K562 (cell line): ENCODE results near the gene C16orf74. TPM values are rescaled to one million over a fixed set of nuclear protein-coding genes. Genes with fewer than 3 reads are reported as not detected.

ENCODE experiments used
- ATAC-seq: fragments of 200-7000 bp; cut with Tn5 transposase; 3 replicates; pipeline ENCODE4 v1.9.1; 2020; ENCODE audit warnings: moderate library complexity
- BruUV-seq: library from RNA; stranded (reverse); fragments of 400-500 nt; replicated peaks from 2 replicates; lab custom pipeline; 2021; lab: Mats Ljungman, UMichigan
- CTCF ChIA-PET: fragments of 300-600 bp; formaldehyde crosslinking; extraction: SDS; loops from one replicate; lab custom pipeline; 2021; ENCODE audit warnings: low intra/inter-chr PET ratio; lab: Yijun Ruan, JAX
- POLR2A ChIA-PET: fragments of 300-600, 350-650 bp; sonication (Branson Sonifier 250); formaldehyde crosslinking; extraction: SDS; loops from one replicate; lab custom pipeline; 2021; ENCODE audit warnings: antibody characterized with exemption, inconsistent platforms; lab: Yijun Ruan, JAX
- DNase-seq, 4 experiments: peaks; one replicate each; pipeline versions ENCODE4 v3.0.0 to v3.0.0-alpha.2; 2011 to 2018; ENCODE audit warnings: low spot score in 3 of 4, mixed read lengths in 3 of 4; ENCODE audit errors: extremely low read depth in 1 of 4
- FAIRE-seq: peaks from 2 replicates; lab custom pipeline; 2011; peaks lifted over from hg19 to GRCh38; lab: Jason Lieb, UNC
- H2AFZ ChIP-seq: 2 replicates; pipeline ENCODE4 v1.6.0; 2011; ENCODE audit warnings: low read depth, low read length, control low read depth, inconsistent platforms
- H3K27ac ChIP-seq: fragments of 200-600 bp; 3 replicates; pipeline ENCODE4 v1.8.0; 2011; ENCODE audit warnings: low read depth, mild to moderate bottlenecking, control low read depth, inconsistent platforms, low read length, moderate library complexity, mixed read lengths; ENCODE audit errors: extremely low read depth
- H3K27me3 ChIP-seq, 2 experiments: fragments of 300-600 bp in 1 of 2; 2 replicates in 1 of 2; 3 replicates in 1 of 2; pipeline versions ENCODE4 v1.6.0 to v1.8.0; 2011; ENCODE audit warnings: inconsistent platforms in 2 of 2, low read length in 2 of 2, mild to moderate bottlenecking in 1 of 2, mixed read lengths in 1 of 2, moderate library complexity in 1 of 2; ENCODE audit not compliant: control insufficient read depth in 2 of 2, insufficient read depth in 2 of 2
- H3K36me3 ChIP-seq: fragments of 300-600 bp; 3 replicates; pipeline ENCODE4 v1.8.0; 2011; ENCODE audit warnings: mild to moderate bottlenecking, low read length, inconsistent platforms; ENCODE audit not compliant: control insufficient read depth, insufficient read depth
- H3K4me1 ChIP-seq, 2 experiments: fragments of 200-600 bp in 1 of 2; replicated peaks in 1 of 2; 2 replicates in 1 of 2; 3 replicates in 1 of 2; pipeline versions ENCODE4 v1.5.1 to v1.8.0; 2011; ENCODE audit warnings: inconsistent platforms in 2 of 2, low read length in 2 of 2, mild to moderate bottlenecking in 1 of 2, mixed read lengths in 1 of 2, moderate library complexity in 1 of 2; ENCODE audit not compliant: control insufficient read depth in 2 of 2, insufficient read depth in 2 of 2
- H3K4me2 ChIP-seq: 2 replicates; pipeline ENCODE4 v1.6.1; 2011; ENCODE audit warnings: low read length, control low read depth, inconsistent platforms, mixed read lengths; ENCODE audit not compliant: insufficient read depth
- H3K4me3 ChIP-seq: fragments of 200-600 bp; sonication (generic), shearing (Covaris generic); 2 replicates; pipeline ENCODE4 v1.5.1; 2016; ENCODE audit warnings: control low read depth, inconsistent platforms
- H3K79me2 ChIP-seq: fragments of 200-600 bp; 3 replicates; pipeline ENCODE4 v1.8.0; 2011; ENCODE audit warnings: low read length, inconsistent platforms; ENCODE audit not compliant: control insufficient read depth, insufficient read depth
- H3K9ac ChIP-seq, 2 experiments: 2 replicates each; pipeline versions ENCODE4 v1.6.0 to v1.6.1; 2011; ENCODE audit warnings: low read depth in 2 of 2, low read length in 2 of 2, control low read depth in 1 of 2, inconsistent platforms in 1 of 2, mild to moderate bottlenecking in 1 of 2, mixed read lengths in 1 of 2; ENCODE audit not compliant: insufficient read depth in 1 of 2
- H3K9me1 ChIP-seq: one replicate; pipeline ENCODE4 v1.6.0; 2011; ENCODE audit warnings: inconsistent platforms, mild to moderate bottlenecking, low read length, moderate library complexity; ENCODE audit not compliant: control insufficient read depth, insufficient read depth
- H3K9me3 ChIP-seq: replicated peaks from 2 replicates; pipeline ENCODE4 v1.5.1; 2011; ENCODE audit warnings: low read depth, low read length, inconsistent platforms; ENCODE audit not compliant: control insufficient read depth, insufficient read depth
- H4K20me1 ChIP-seq: replicated peaks from 2 replicates; pipeline ENCODE4 v1.6.1; 2011; ENCODE audit warnings: low read length, inconsistent platforms, mixed read lengths; ENCODE audit not compliant: control insufficient read depth, insufficient read depth
- BRF1 ChIP-seq: IDR thresholded peaks from 3 replicates; pipeline ENCODE4 v1.6.1; 2011; ENCODE audit warnings: borderline replicate concordance, mild to moderate bottlenecking; ENCODE audit not compliant: insufficient read length; ENCODE audit errors: extremely low read depth
- CBX2 ChIP-seq: fragments of 200-600 bp; sonication (generic); IDR thresholded peaks from one replicate; pipeline ENCODE4 v1.6.1; 2012; ENCODE audit warnings: mild to moderate bottlenecking, low read length, inconsistent platforms; ENCODE audit not compliant: insufficient read depth, poor library complexity, severe bottlenecking
- DPF2 ChIP-seq: fragments of 450-650 bp; IDR thresholded peaks from 2 replicates; pipeline ENCODE4 v1.6.1; 2016
- POLR3A ChIP-seq: IDR thresholded peaks from 2 replicates; pipeline ENCODE4 v1.6.1; 2011; ENCODE audit warnings: borderline replicate concordance, mild to moderate bottlenecking, moderate library complexity; ENCODE audit not compliant: insufficient read length, insufficient read depth; ENCODE audit errors: extremely low read depth
- U2AF2 ChIP-seq: fragments of 200-400 bp; formaldehyde crosslinking; optimal IDR thresholded peaks from 2 replicates; pipeline ENCODE3; 2017; ENCODE audit warnings: low read depth, mild to moderate bottlenecking, low read length
- ZNF184 ChIP-seq: sonication (generic); formaldehyde crosslinking; IDR thresholded peaks from 2 replicates; pipeline ENCODE4 v1.5.0; 2020; ENCODE audit warnings: missing genetic modification reagents
- ZNF583 ChIP-seq: fragments of 250-450 bp; sonication (Bioruptor Pico); IDR thresholded peaks from 2 replicates; pipeline ENCODE4 v1.4.0; 2020
- ZNF764 ChIP-seq: fragments of 250-450 bp; sonication (Bioruptor Pico); IDR thresholded peaks from 2 replicates; pipeline ENCODE4 v1.4.0; 2020; ENCODE audit warnings: low read depth, mild to moderate bottlenecking, moderate library complexity
- ZNF77 ChIP-seq: fragments of 250-450 bp; sonication (Bioruptor Pico); IDR thresholded peaks from 2 replicates; pipeline ENCODE4 v1.5.0; 2020
- WGBS: fragments of 100-300 bp; shearing (Covaris generic); methylation state at CpG from one replicate; pipeline ENCODE4 v1.1.6; 2016; ENCODE audit warnings: low coverage, mixed read lengths; ENCODE audit not compliant: insufficient coverage; ENCODE audit errors: missing lambda C conversion rate; 5-methylcytosine and 5-hydroxymethylcytosine counted together
- in situ Hi-C: fragments of 300-500 bp; cut with MboI; formaldehyde crosslinking; loops from 4 replicates; pipeline ENCODE4 v1.15.0; 2018; ENCODE audit warnings: inconsistent platforms, mixed read lengths
- intact Hi-C: fragments of 100-400 bp; cut with micrococcal nuclease; formaldehyde crosslinking; loops from 2 replicates; pipeline ENCODE4 v1.14.2; 2022
- polyA plus RNA-seq, 8 experiments: library from polyadenylated mRNA; depleted of rRNA in 4 of 8; stranded (reverse) in 5 of 8; unstranded in 3 of 8; fragments of >200 nt; fragmentation: Nextera tagmentation in 2 of 8; fragmentation: Illumina TruSeq in 1 of 8; extraction: Ambion mirVana in 2 of 8; extraction: Trizol in 1 of 8; gene quantifications; 2 replicates each; pipeline versions ENCODE4 v1.2.1 to v1.2.3, GENCODE V29; 2011 to 2014; ENCODE audit warnings: inconsistent platforms in 1 of 8, missing spikeins in 1 of 8
- total RNA-seq, 7 experiments: library from RNA; depleted of rRNA in 6 of 7; stranded (reverse); fragments of >200 nt in 6 of 7; fragmentation: Illumina TruSeq in 2 of 7; extraction: Trizol in 2 of 7; gene quantifications; 2 replicates each; pipeline versions ENCODE4 v1.2.1 to v1.2.3, GENCODE V29; 2011 to 2021; ENCODE audit warnings: low replicate concordance in 1 of 7
- TF ChIP-seq, protein P1 (sequence below): fragments of 250-450 bp; sonication (Bioruptor Pico); IDR thresholded peaks from 2 replicates; pipeline ENCODE4 v1.5.0; 2020; ENCODE audit warnings: mild to moderate bottlenecking
- TF ChIP-seq, protein P2 (sequence below): fragments of 450-650 bp; formaldehyde crosslinking; conservative IDR thresholded peaks from 2 replicates; pipeline ENCODE4 v1.4.0; 2022; ENCODE audit warnings: mild to moderate bottlenecking, missing genetic modification characterization
- TF ChIP-seq, protein P3 (sequence below): fragments of 250-450 bp; sonication (Bioruptor Pico); IDR thresholded peaks from 2 replicates; pipeline ENCODE4 v1.8.0; 2022; ENCODE audit warnings: inconsistent platforms, mild to moderate bottlenecking, moderate library complexity, borderline replicate concordance

The C16orf74 gene
- total and polyA plus RNA-seq, 9 of the 15 experiments (the other 6 are each of a cell fraction or from before 2014, with no cell fraction given) = not detected

DNA sequence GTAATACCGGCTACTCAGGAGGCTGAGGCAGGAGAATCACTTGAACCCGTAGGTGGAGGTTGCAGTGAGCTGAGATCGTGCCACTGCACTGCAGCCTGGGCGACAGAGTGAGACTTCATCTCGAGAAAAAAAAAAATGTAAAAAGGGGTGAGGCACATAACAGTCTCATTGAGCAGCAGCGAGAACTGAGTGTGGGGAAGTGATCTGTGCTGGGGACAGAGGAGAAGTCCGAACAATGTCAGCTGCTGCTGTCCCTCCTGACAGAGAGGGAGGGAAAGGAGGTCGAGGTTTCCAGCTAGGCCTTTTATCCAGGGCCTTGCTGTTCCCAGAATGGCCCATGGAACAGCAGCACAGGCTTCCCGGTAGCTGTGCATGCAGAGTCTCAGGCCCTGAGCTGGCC, 14.0 kb downstream of the C16orf74 start:
- H3K79me2 ChIP-seq = no peaks in the 10 kb centered on the region
- in situ Hi-C loops (no loop called here), intact Hi-C loops (no loop called here)
- H3K9ac ChIP-seq = peak overlapping the region in 1 of 2 experiments; percentile 40; a peak in 1 of 4 replicates
- no peak for DNase-seq
- H3K9me1 ChIP-seq = peaks cover 2% of the 10 kb centered on the region
- H3K4me2 ChIP-seq = no peak overlapping the region
- peaks cover 29 to 58% of the 10 kb centered on the region in 2 experiments for H3K27me3 ChIP-seq
- WGBS = 10% methylated on average over 9 of the region's 9 CpGs
- no peak overlapping the region for H3K4me3 ChIP-seq
- TF ChIP-seq, protein P1, sequence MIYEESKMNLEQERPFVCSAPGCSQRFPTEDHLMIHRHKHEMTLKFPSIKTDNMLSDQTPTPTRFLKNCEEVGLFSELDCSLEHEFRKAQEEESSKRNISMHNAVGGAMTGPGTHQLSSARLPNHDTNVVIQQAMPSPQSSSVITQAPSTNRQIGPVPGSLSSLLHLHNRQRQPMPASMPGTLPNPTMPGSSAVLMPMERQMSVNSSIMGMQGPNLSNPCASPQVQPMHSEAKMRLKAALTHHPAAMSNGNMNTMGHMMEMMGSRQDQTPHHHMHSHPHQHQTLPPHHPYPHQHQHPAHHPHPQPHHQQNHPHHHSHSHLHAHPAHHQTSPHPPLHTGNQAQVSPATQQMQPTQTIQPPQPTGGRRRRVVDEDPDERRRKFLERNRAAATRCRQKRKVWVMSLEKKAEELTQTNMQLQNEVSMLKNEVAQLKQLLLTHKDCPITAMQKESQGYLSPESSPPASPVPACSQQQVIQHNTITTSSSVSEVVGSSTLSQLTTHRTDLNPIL (CRISPR knock-in tag) = no peak
- TF ChIP-seq, all 486 proteins: peak for 0
- ChIA-PET CTCF (no interaction called here), POLR2A (interaction anchor here (0.5 to 1.2 kb wide), 3 partner anchors 12 to 1159 kb away, joined by 3 read pairs; no protein-coding TSS in a partner anchor)
- Histone ChIP-seq H3K36me3 (no peaks in the 10 kb centered on the region), H4K20me1 (peaks cover 4% of the 10 kb centered on the region), H2AFZ (no peak overlapping the region), H3K27ac (no peak overlapping the region), H3K9me3 (no peaks in the 10 kb centered on the region), H3K4me1 (peaks cover 2 to 10% of the 10 kb centered on the region in 2 experiments; a peak in 4 of 5 replicates)
- no peak for ATAC-seq
- BruUV-seq = no TSS peak
- FAIRE-seq = no peak

DNA sequence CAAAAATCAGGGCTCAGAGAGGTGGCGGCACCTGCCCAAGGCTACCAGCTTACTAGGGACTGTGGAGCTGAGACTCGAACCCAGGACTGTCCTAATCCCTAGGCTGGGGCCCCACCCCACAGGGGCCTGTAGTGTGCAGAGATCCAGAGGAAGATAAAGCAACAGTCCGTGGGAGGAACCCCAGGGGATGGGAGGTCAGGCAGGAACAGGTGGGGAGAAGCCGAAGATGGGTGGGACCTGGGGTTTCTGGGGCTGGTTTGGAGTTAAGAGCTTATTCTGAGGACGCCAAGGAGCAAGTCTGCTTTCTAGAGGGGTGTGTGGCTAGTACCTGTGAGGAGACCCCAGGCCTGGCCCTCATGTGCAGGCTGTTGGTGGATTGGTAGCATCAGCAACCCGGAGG, 14.9 kb downstream of the C16orf74 start:
- CTCF ChIA-PET = no interaction called here
- in situ Hi-C loops = no loop called here
- TF ChIP-seq BRF1 = no peak
- TF ChIP-seq, protein P2, sequence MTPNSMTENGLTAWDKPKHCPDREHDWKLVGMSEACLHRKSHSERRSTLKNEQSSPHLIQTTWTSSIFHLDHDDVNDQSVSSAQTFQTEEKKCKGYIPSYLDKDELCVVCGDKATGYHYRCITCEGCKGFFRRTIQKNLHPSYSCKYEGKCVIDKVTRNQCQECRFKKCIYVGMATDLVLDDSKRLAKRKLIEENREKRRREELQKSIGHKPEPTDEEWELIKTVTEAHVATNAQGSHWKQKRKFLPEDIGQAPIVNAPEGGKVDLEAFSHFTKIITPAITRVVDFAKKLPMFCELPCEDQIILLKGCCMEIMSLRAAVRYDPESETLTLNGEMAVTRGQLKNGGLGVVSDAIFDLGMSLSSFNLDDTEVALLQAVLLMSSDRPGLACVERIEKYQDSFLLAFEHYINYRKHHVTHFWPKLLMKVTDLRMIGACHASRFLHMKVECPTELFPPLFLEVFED (CRISPR knock-in tag) = no peak
- no peak for TF ChIP-seq DPF2
- TF ChIP-seq U2AF2 = no peak
- no peak for TF ChIP-seq ZNF77 (CRISPR knock-in tag)
- TF ChIP-seq ZNF764 = no peak
- TF ChIP-seq, protein P3, sequence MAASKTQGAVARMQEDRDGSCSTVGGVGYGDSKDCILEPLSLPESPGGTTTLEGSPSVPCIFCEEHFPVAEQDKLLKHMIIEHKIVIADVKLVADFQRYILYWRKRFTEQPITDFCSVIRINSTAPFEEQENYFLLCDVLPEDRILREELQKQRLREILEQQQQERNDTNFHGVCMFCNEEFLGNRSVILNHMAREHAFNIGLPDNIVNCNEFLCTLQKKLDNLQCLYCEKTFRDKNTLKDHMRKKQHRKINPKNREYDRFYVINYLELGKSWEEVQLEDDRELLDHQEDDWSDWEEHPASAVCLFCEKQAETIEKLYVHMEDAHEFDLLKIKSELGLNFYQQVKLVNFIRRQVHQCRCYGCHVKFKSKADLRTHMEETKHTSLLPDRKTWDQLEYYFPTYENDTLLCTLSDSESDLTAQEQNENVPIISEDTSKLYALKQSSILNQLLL (CRISPR knock-in tag) = no peak
- no peak for TF ChIP-seq ZNF184 (CRISPR knock-in tag)
- no peak for TF ChIP-seq CBX2
- no peak for TF ChIP-seq ZNF583 (CRISPR knock-in tag)
- TF ChIP-seq POLR3A = no peak

More for the DNA sequence above, 14.9 kb downstream of the C16orf74 start:
- H3K4me1 ChIP-seq = peaks cover 2 to 15% of the 10 kb centered on the region in 2 experiments; a peak in 4 of 5 replicates
- ATAC-seq (no peak), FAIRE-seq (no peak), DNase-seq (no peak)
- intact Hi-C loops = no loop called here
- 13% methylated on average over 5 of the region's 6 CpGs for WGBS
- peaks cover 4% of the 10 kb centered on the region for H4K20me1 ChIP-seq
- BruUV-seq = no TSS peak
- no peak overlapping the region for H3K4me3 ChIP-seq
- peaks cover 20 to 48% of the 10 kb centered on the region in 2 experiments for H3K27me3 ChIP-seq
- H3K9me1 ChIP-seq = peaks cover 2% of the 10 kb centered on the region
- POLR2A ChIA-PET = interaction anchor here (0.6 kb wide), 2 partner anchors 9 to 471 kb away, joined by 4 to 5 read pairs; no protein-coding TSS in a partner anchor
- H3K79me2 ChIP-seq = no peaks in the 10 kb centered on the region
- no peaks in the 10 kb centered on the region for H3K36me3 ChIP-seq
- H3K27ac ChIP-seq = no peak overlapping the region
- H2AFZ ChIP-seq = no peak overlapping the region
- no peak overlapping the region for H3K4me2 ChIP-seq
- no peak overlapping the region for H3K9ac ChIP-seq
- no peaks in the 10 kb centered on the region for H3K9me3 ChIP-seq
